CD4-positive, alpha-beta T cell (primary cell): Measurements from ENCODE around the gene SHKBP1. TPM values are rescaled to one million over a fixed set of nuclear protein-coding genes. Genes with fewer than 3 reads are reported as not detected.

Experiments
- ATAC-seq: fragments of 200-7000 bp; cut with Tn5 transposase; one replicate; pipeline ENCODE4 v1.10.0; 2022; ENCODE audit warnings: mild to moderate bottlenecking; ENCODE audit not compliant: poor library complexity
- CTCF ChIA-PET: fragments of 350-600 bp; sonication (Branson Sonifier 250); formaldehyde crosslinking; loops from one replicate; lab custom pipeline; 2021; ENCODE audit warnings: antibody characterized with exemption, inconsistent platforms; lab: Charles Lee
- POLR2A ChIA-PET: fragments of 350-600 bp; sonication (Branson Sonifier 250); formaldehyde crosslinking; loops from one replicate; lab custom pipeline; 2021; ENCODE audit warnings: antibody characterized with exemption, inconsistent platforms; lab: Charles Lee
- DNase-seq, 14 experiments: peaks; one replicate each; pipeline ENCODE4 v3.0.0-alpha.2; 2013 to 2020; ENCODE audit warnings: mixed read lengths in 2 of 14
- H3K27ac ChIP-seq, 2 donors: one replicate each; pipeline versions ENCODE4 v1.5.1 to v1.7.0; 2013; ENCODE audit warnings: low read length in 2 of 2, low read depth in 1 of 2, mild to moderate bottlenecking in 1 of 2
- H3K27me3 ChIP-seq, 2 experiments: 1 replicate in 1 of 2; 2 replicates in 1 of 2; pipeline versions ENCODE4 v1.6.1 to v1.7.0; 2013; ENCODE audit warnings: low read length in 2 of 2, control low read depth in 1 of 2, mild to moderate bottlenecking in 1 of 2, moderate library complexity in 1 of 2; ENCODE audit not compliant: insufficient read depth in 2 of 2, control insufficient read depth in 1 of 2
- H3K36me3 ChIP-seq: one replicate; pipeline ENCODE4 v1.6.1; 2013; ENCODE audit warnings: low read length, control low read depth; ENCODE audit not compliant: insufficient read depth
- H3K4me1 ChIP-seq: one replicate; pipeline ENCODE4 v1.6.1; 2013; ENCODE audit warnings: low read length, control low read depth; ENCODE audit not compliant: insufficient read depth
- H3K4me3 ChIP-seq: one replicate; pipeline ENCODE4 v1.5.1; 2013; ENCODE audit warnings: mild to moderate bottlenecking, low read length, moderate library complexity
- H3K9me3 ChIP-seq, 2 experiments: 1 replicate in 1 of 2; 2 replicates in 1 of 2; pipeline versions ENCODE4 v1.6.1 to v1.7.0; 2013; ENCODE audit warnings: low read length in 2 of 2, mild to moderate bottlenecking in 2 of 2, control low read depth in 1 of 2, moderate library complexity in 1 of 2; ENCODE audit not compliant: control insufficient read depth in 1 of 2, insufficient read depth in 1 of 2
- H3K27ac Mint-ChIP-seq: one replicate; pipeline ENCODE4 v1.8.0; 2020; ENCODE audit warnings: mixed read lengths
- H3K27me3 Mint-ChIP-seq: one replicate; pipeline ENCODE4 v1.8.0; 2021; ENCODE audit warnings: mixed read lengths
- H3K36me3 Mint-ChIP-seq: one replicate; pipeline ENCODE4 v1.8.0; 2021; ENCODE audit warnings: low read depth, mixed read lengths
- H3K4me1 Mint-ChIP-seq: one replicate; pipeline ENCODE4 v1.8.0; 2021; ENCODE audit warnings: low read depth, mixed read lengths
- H3K4me3 Mint-ChIP-seq: one replicate; pipeline ENCODE4 v1.8.0; 2020; ENCODE audit warnings: mild to moderate bottlenecking, mixed read lengths
- H3K9me3 Mint-ChIP-seq: one replicate; pipeline ENCODE4 v1.8.0; 2020; ENCODE audit warnings: mixed read lengths
- CTCF ChIP-seq: fragments of 200-600 bp; IDR thresholded peaks from one replicate; pipeline ENCODE4 v1.8.0; 2022; ENCODE audit warnings: antibody characterized with exemption, mild to moderate bottlenecking
- intact Hi-C, 2 experiments: fragments of 100-400 bp; cut with DNase I in 1 of 2; cut with micrococcal nuclease in 1 of 2; formaldehyde crosslinking; loops; one replicate each; pipeline versions ENCODE4 v1.15.1 to v1.9.0; 2023 to 2025; cut with DNase I, micrococcal nuclease
- total RNA-seq, 174 experiments: library from RNA in 2 of 174; stranded (reverse) in 2 of 174; gene quantifications; one replicate each; pipeline ENCODE4 v1.2.3 and lab custom pipeline; 2021 to 2026

Gene SHKBP1
- total RNA-seq, 2 experiments from 2014 or later, result 82.5 to 92.9 TPM

DNA sequence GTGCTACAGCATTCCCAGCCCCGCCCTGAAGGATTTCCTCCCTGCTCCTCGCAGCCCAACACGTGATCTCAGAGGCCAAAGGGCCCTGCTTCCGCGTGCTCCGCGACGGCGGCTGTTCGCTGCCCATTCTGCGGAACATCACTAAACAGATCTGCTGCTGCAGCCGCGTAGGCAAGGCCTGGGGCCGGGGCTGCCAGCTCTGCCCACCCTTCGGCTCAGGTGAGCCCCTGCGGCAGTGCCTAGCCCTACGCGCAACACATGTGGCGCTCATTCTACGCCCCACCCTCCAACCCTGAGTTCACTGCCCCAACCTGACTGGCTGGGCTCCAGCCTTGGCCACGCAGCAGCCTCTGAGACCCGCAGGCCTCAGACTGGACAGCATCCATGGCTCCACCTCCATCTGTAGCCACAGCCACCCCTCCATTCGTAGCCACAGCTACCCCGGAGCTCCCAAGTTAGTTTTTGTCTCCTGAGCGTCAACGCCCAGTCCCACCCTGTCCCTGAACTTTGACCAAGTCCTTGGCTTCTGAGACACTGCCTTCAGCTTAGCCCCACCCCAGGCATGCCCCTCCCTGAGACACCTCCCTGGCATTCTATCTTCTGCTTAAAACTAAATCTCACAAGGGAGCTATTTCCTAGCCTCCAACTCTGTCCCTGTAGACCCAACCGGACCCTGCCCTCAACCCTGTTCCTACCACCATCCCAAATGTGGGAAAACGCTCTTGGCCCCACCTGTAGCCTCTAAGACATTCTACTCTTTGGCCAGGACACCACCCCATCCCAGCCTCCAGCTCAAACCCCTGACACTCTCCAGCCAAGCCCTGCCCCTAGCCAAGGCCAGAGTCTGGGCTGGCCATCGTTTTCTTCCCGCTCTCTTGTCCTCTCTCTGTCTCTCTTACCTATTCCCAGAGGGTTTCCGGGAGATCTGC is 30.9 kb downstream of the SHKBP1 start:
- H3K27me3 ChIP-seq, result no peaks in the 10 kb centered on the region

GRCh38 chr19:40608240-40608621 is 31.6 kb downstream of the SHKBP1 start:
- Histone ChIP-seq H3K27ac (no peak overlapping the region), H3K9me3 (peaks cover 0 to 4% of the 10 kb centered on the region in 2 experiments), H3K4me1 (peaks cover 95% of the 10 kb centered on the region), H3K4me3 (no peak overlapping the region), H3K27me3 (no peaks in the 10 kb centered on the region), H3K36me3 (no peaks in the 10 kb centered on the region)
- Mint-ChIP-seq H3K4me1 (peaks cover 81% of the 10 kb centered on the region), H3K9me3 (no peaks in the 10 kb centered on the region), H3K27ac (peak overlapping the region; percentile 95), H3K4me3 (peak overlapping the region; percentile 76), H3K36me3 (no peaks in the 10 kb centered on the region), H3K27me3 (peaks cover under 1% of the 10 kb centered on the region)
- intact Hi-C loops, result no loop called here
- CTCF ChIA-PET, result interaction anchor here (4.0 kb wide), 1 partner anchor 27 kb away, joined by 34 read pairs; no protein-coding TSS in a partner anchor
- POLR2A ChIA-PET, result interaction anchor here (0.9 kb wide), 1 partner anchor 182 kb away, joined by 3 read pairs; no protein-coding TSS in a partner anchor
- peak in 1 of 14 experiments; percentile 43 for DNase-seq
- no peak for TF ChIP-seq CTCF
- ATAC-seq, result no peak

More for the DNA sequence above, 30.9 kb downstream of the SHKBP1 start:
- H3K4me3 Mint-ChIP-seq, result peak overlapping the region; percentile 76
- POLR2A ChIA-PET, result interaction anchor here (0.9 kb wide), 1 partner anchor 181 kb away, joined by 3 read pairs; no protein-coding TSS in a partner anchor
- no peaks in the 10 kb centered on the region for H3K9me3 Mint-ChIP-seq
- ATAC-seq (no peak), DNase-seq (peak in 1 of 14 experiments; percentile 44)
- peaks cover 85% of the 10 kb centered on the region for H3K4me1 Mint-ChIP-seq
- TF ChIP-seq CTCF, result no peak
- intact Hi-C loops, result no loop called here
- CTCF ChIA-PET, result interaction anchor here (4.0 kb wide), 1 partner anchor 27 kb away, joined by 34 read pairs; no protein-coding TSS in a partner anchor
- Histone ChIP-seq H3K27ac (no peak overlapping the region), H3K9me3 (no peaks in the 10 kb centered on the region), H3K36me3 (no peaks in the 10 kb centered on the region), H3K4me3 (no peak overlapping the region), H3K4me1 (peaks cover 95% of the 10 kb centered on the region)
- H3K27ac Mint-ChIP-seq, result peak overlapping the region; percentile 79
- H3K36me3 Mint-ChIP-seq, result no peaks in the 10 kb centered on the region
- H3K27me3 Mint-ChIP-seq, result peaks cover 7% of the 10 kb centered on the region

DNA sequence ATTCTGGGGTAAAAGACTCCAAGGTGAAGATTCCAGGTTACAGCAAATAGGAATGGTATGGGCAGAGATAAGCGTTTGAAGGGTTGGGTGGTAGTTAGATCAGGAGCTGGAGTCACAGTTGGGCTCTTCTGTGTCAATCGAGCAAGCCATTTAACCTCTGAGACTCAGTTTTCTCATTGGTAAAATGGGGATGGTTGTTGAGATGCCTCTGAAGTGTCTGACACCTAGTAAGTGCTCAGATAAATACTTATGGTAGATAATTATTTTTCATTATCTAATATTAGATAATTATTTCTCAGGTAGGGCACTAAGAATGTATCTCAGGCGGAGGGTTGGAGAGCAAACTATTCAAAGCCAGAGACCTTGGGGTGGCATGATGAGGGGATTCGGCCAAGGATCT is 32.3 kb downstream of the SHKBP1 start:
- peaks cover 81% of the 10 kb centered on the region for H3K4me1 Mint-ChIP-seq

More for the DNA sequence above, 32.3 kb downstream of the SHKBP1 start:
- no peak for TF ChIP-seq CTCF
- Histone ChIP-seq H3K4me3 (peak overlapping the region; percentile 61), H3K36me3 (no peaks in the 10 kb centered on the region), H3K9me3 (peaks cover 0 to 6% of the 10 kb centered on the region in 2 experiments), H3K27ac (peak overlapping the region; percentile 66 to 84), H3K27me3 (no peaks in the 10 kb centered on the region), H3K4me1 (peaks cover 95% of the 10 kb centered on the region)
- Mint-ChIP-seq H3K27me3 (no peaks in the 10 kb centered on the region), H3K9me3 (no peaks in the 10 kb centered on the region), H3K27ac (peak overlapping the region; percentile 95), H3K36me3 (peaks cover 6% of the 10 kb centered on the region), H3K4me3 (peak overlapping the region; percentile 88)
- intact Hi-C loops, result no loop called here
- ChIA-PET CTCF (interaction anchor here (2.1 to 4.0 kb wide), 3 partner anchors 8 to 26 kb away, joined by 7 to 34 read pairs (median 14); partner anchors contain the start of gene LTBP4), POLR2A (interaction anchor here (0.8 to 1.2 kb wide), 3 partner anchors 16 to 1173 kb away, joined by 3 read pairs; partner anchors contain the start of gene RPS16)
- no peak for DNase-seq
- no peak for ATAC-seq
